Neuronal stem cell (in vitro differentiated cells): ENCODE results near the gene DRD4.

Experiments used
- DNase-seq: peaks from one replicate; pipeline ENCODE4 v3.0.0-alpha.2; 2013; ENCODE audit warnings: low spot score
- H2AFZ ChIP-seq: one replicate; pipeline ENCODE4 v1.6.1; 2013; ENCODE audit warnings: mild to moderate bottlenecking, low read length, inconsistent platforms
- H2AK5ac ChIP-seq: 2 replicates; pipeline ENCODE4 v1.6.1; 2013; ENCODE audit warnings: low read depth, mild to moderate bottlenecking, inconsistent platforms, low read length, moderate library complexity, mixed read lengths
- H2BK120ac ChIP-seq: 2 replicates; pipeline ENCODE4 v1.6.1; 2013; ENCODE audit warnings: low read depth, mild to moderate bottlenecking, inconsistent platforms, low read length, moderate library complexity, mixed read lengths
- H2BK12ac ChIP-seq: one replicate; pipeline ENCODE4 v1.6.1; 2013; ENCODE audit warnings: low read length, inconsistent platforms
- H2BK15ac ChIP-seq: 2 replicates; pipeline ENCODE4 v1.6.1; 2013; ENCODE audit warnings: mild to moderate bottlenecking, low read length, inconsistent platforms, mixed read lengths
- H2BK5ac ChIP-seq: one replicate; pipeline ENCODE4 v1.6.1; 2013; ENCODE audit warnings: inconsistent platforms, mild to moderate bottlenecking, low read length, moderate library complexity
- H3K14ac ChIP-seq: one replicate; pipeline ENCODE4 v1.6.1; 2013; ENCODE audit warnings: low read length, inconsistent platforms
- H3K18ac ChIP-seq: 2 replicates; pipeline ENCODE4 v1.6.1; 2013; ENCODE audit warnings: low read length, inconsistent platforms
- H3K23ac ChIP-seq: 2 replicates; pipeline ENCODE4 v1.6.1; 2013; ENCODE audit warnings: low read depth, mild to moderate bottlenecking, mixed read lengths, low read length, inconsistent platforms; ENCODE audit not compliant: poor library complexity
- H3K27ac ChIP-seq: replicated peaks from 3 replicates; pipeline ENCODE4 v1.5.1; 2013; ENCODE audit warnings: low read length, inconsistent platforms
- H3K27me3 ChIP-seq, 3 experiments: 2 replicates each; pipeline ENCODE4 v1.6.1; 2013; ENCODE audit warnings: low read length in 3 of 3, mild to moderate bottlenecking in 2 of 3, inconsistent platforms in 1 of 3, low read depth in 1 of 3, mixed read lengths in 1 of 3, moderate library complexity in 1 of 3; ENCODE audit not compliant: control insufficient read depth in 3 of 3, insufficient read depth in 3 of 3
- H3K36me3 ChIP-seq, 2 donors: replicated peaks in 1 of 2; 2 replicates each; pipeline ENCODE4 v1.6.1; 2013; ENCODE audit warnings: low read length in 2 of 2; ENCODE audit not compliant: control insufficient read depth in 2 of 2, insufficient read depth in 2 of 2
- H3K4ac ChIP-seq: 2 replicates; pipeline ENCODE4 v1.6.1; 2013; ENCODE audit warnings: inconsistent platforms, mild to moderate bottlenecking, low read length, moderate library complexity
- H3K4me1 ChIP-seq, 2 donors: 1 replicate in 1 of 2; 2 replicates in 1 of 2; pipeline ENCODE4 v1.6.1; 2013; ENCODE audit warnings: low read length in 2 of 2, low read depth in 1 of 2; ENCODE audit not compliant: control insufficient read depth in 2 of 2, insufficient read depth in 1 of 2
- H3K4me2 ChIP-seq: one replicate; pipeline ENCODE4 v1.6.1; 2013; ENCODE audit warnings: mild to moderate bottlenecking, low read length, inconsistent platforms; ENCODE audit not compliant: insufficient read depth, poor library complexity, severe bottlenecking
- H3K4me3 ChIP-seq, 2 donors: 2 replicates each; pipeline ENCODE4 v1.5.1; 2013; ENCODE audit warnings: low read length in 2 of 2, mild to moderate bottlenecking in 2 of 2, inconsistent platforms in 1 of 2, moderate library complexity in 1 of 2
- H3K79me1 ChIP-seq: one replicate; pipeline ENCODE4 v1.6.1; 2013; ENCODE audit warnings: low read depth, mild to moderate bottlenecking, inconsistent platforms, low read length, moderate library complexity
- H3K9ac ChIP-seq: one replicate; pipeline ENCODE4 v1.6.1; 2013; ENCODE audit warnings: mild to moderate bottlenecking, low read depth, low read length, inconsistent platforms; ENCODE audit not compliant: poor library complexity
- H3K9me3 ChIP-seq, 2 donors: replicated peaks in 1 of 2; 2 replicates each; pipeline versions ENCODE3 to v1.6.1; 2013; ENCODE audit warnings: low read length in 2 of 2, mild to moderate bottlenecking in 2 of 2, inconsistent platforms in 1 of 2, low read depth in 1 of 2, mixed read lengths in 1 of 2, moderate library complexity in 1 of 2; ENCODE audit not compliant: control insufficient read depth in 2 of 2, insufficient read depth in 1 of 2
- H4K8ac ChIP-seq: one replicate; pipeline ENCODE4 v1.6.1; 2013; ENCODE audit warnings: low read depth, mild to moderate bottlenecking, inconsistent platforms, low read length, moderate library complexity
- H4K91ac ChIP-seq: one replicate; pipeline ENCODE4 v1.6.1; 2013; ENCODE audit warnings: low read length, low read depth, mild to moderate bottlenecking, inconsistent platforms; ENCODE audit not compliant: poor library complexity
- WGBS, 2 donors: extraction: QIAGEN DNeasy Blood & Tissue Kit; methylation state at CpG; one replicate each; pipeline ENCODE4 v1.1.7; 2013; ENCODE audit warnings: missing lambda C conversion rate in 2 of 2, mixed read lengths in 1 of 2; ENCODE audit not compliant: insufficient read length in 2 of 2, insufficient replicate concordance in 1 of 2; ENCODE audit errors: extremely low coverage in 2 of 2; 5-methylcytosine and 5-hydroxymethylcytosine counted together

DRD4 gene

GRCh38 chr11:673866-674265 is 36.8 kb downstream of the DRD4 start:
- H3K27ac ChIP-seq = no peak overlapping the region
- H3K14ac ChIP-seq = no peak overlapping the region
- no peak overlapping the region for H2BK120ac ChIP-seq
- no peak overlapping the region for H2BK5ac ChIP-seq
- H3K9ac ChIP-seq = no peak overlapping the region
- H3K18ac ChIP-seq = no peak overlapping the region
- no peaks in the 10 kb centered on the region for H3K79me1 ChIP-seq
- H3K36me3 ChIP-seq = peaks cover 26 to 71% of the 10 kb centered on the region in 2 donors
- no peak overlapping the region for H4K91ac ChIP-seq
- H3K4me2 ChIP-seq = no peak overlapping the region
- WGBS, 2 donors = no CpG with 5 or more reads among the region's 8 CpGs
- H3K4ac ChIP-seq = no peak overlapping the region
- no peak overlapping the region for H2AK5ac ChIP-seq
- no peak overlapping the region for H2BK12ac ChIP-seq
- DNase-seq = no peak
- no peaks in the 10 kb centered on the region for H3K27me3 ChIP-seq
- no peak overlapping the region for H2BK15ac ChIP-seq
- no peak overlapping the region for H4K8ac ChIP-seq
- no peak overlapping the region for H3K4me3 ChIP-seq
- no peak overlapping the region for H2AFZ ChIP-seq
- no peak overlapping the region for H3K23ac ChIP-seq
- no peaks in the 10 kb centered on the region for H3K4me1 ChIP-seq
- H3K9me3 ChIP-seq = peaks cover 0 to 2% of the 10 kb centered on the region in 2 donors

- Histone ChIP-seq H3K79me1 (no peaks in the 10 kb centered on the region), H3K27ac (no peak overlapping the region), H2BK12ac (no peak overlapping the region), H4K8ac (no peak overlapping the region), H3K4ac (no peak overlapping the region), H3K18ac (no peak overlapping the region), H3K4me1 (no peaks in the 10 kb centered on the region), H2AK5ac (no peak overlapping the region), H3K36me3 (peaks cover 28 to 72% of the 10 kb centered on the region in 2 donors), H3K9ac (no peak overlapping the region), H2BK15ac (no peak overlapping the region), H4K91ac (no peak overlapping the region), H3K9me3 (peaks cover 0 to 2% of the 10 kb centered on the region in 2 donors), H2AFZ (no peak overlapping the region), H3K14ac (no peak overlapping the region), H3K4me2 (no peak overlapping the region), H3K4me3 (no peak overlapping the region), H2BK120ac (no peak overlapping the region), H2BK5ac (no peak overlapping the region), H3K23ac (no peak overlapping the region), H3K27me3 (no peaks in the 10 kb centered on the region)
- WGBS, 2 donors = no CpG with 5 or more reads among the region's 17 CpGs
- no peak for DNase-seq
These were observed 37.3 kb downstream of the DRD4 start for GRCh38 chr11:674406-674805.

GRCh38 chr11:678297-678696 is 41.2 kb downstream of the DRD4 start:
- Histone ChIP-seq H3K4me1 (no peaks in the 10 kb centered on the region), H2AK5ac (no peak overlapping the region), H3K36me3 (peaks cover 40 to 83% of the 10 kb centered on the region in 2 donors), H2BK15ac (no peak overlapping the region), H3K18ac (no peak overlapping the region), H4K8ac (no peak overlapping the region), H3K4ac (no peak overlapping the region), H3K4me3 (no peak overlapping the region), H3K27me3 (no peaks in the 10 kb centered on the region), H3K9ac (no peak overlapping the region), H3K4me2 (no peak overlapping the region), H2BK12ac (no peak overlapping the region), H3K23ac (no peak overlapping the region), H2BK5ac (no peak overlapping the region), H3K79me1 (no peaks in the 10 kb centered on the region), H4K91ac (no peak overlapping the region), H3K14ac (no peak overlapping the region), H3K9me3 (peaks cover 0 to 2% of the 10 kb centered on the region in 2 donors), H2AFZ (no peak overlapping the region), H3K27ac (no peak overlapping the region), H2BK120ac (no peak overlapping the region)
- no peak for DNase-seq
- WGBS, 2 donors = no CpG with 5 or more reads among the region's 3 CpGs

GRCh38 chr11:679271-680207 is 42.5 kb downstream of the DRD4 start:
- Histone ChIP-seq H2AK5ac (no peak overlapping the region), H3K4me3 (no peak overlapping the region), H4K91ac (no peak overlapping the region), H4K8ac (no peak overlapping the region), H2BK12ac (no peak overlapping the region), H3K4me2 (no peak overlapping the region), H2BK15ac (no peak overlapping the region), H2BK5ac (no peak overlapping the region), H3K36me3 (peaks cover 36 to 83% of the 10 kb centered on the region in 2 donors), H3K23ac (no peak overlapping the region), H3K79me1 (no peaks in the 10 kb centered on the region), H2AFZ (no peak overlapping the region), H3K4me1 (no peaks in the 10 kb centered on the region), H3K18ac (no peak overlapping the region), H3K4ac (no peak overlapping the region), H3K27ac (no peak overlapping the region), H2BK120ac (no peak overlapping the region), H3K27me3 (no peaks in the 10 kb centered on the region), H3K9me3 (no peaks in the 10 kb centered on the region), H3K14ac (no peak overlapping the region), H3K9ac (no peak overlapping the region)
- WGBS, 2 donors = no CpG with 5 or more reads among the region's 36 CpGs
- DNase-seq = no peak
